HepG2 (cell line): ENCODE measurements around the gene USP20. TPM values are rescaled to one million over a fixed set of nuclear protein-coding genes. Genes with fewer than 3 reads are reported as not detected.

Source experiments
- CERS6 ChIP-seq: sonication (generic); formaldehyde crosslinking; IDR thresholded peaks from 2 replicates; pipeline ENCODE4 v1.5.0; 2020; ENCODE audit warnings: missing genetic modification reagents
- CREM ChIP-seq, 2 experiments: sonication (generic) in 1 of 2; formaldehyde crosslinking in 1 of 2; IDR thresholded peaks; 2 replicates each; pipeline versions ENCODE4 v1.4.0 to v1.6.1; 2016 to 2020; ENCODE audit warnings: antibody characterized with exemption in 1 of 2, mild to moderate bottlenecking in 1 of 2, missing genetic modification reagents in 1 of 2
- HDAC2 ChIP-seq: sonication (generic); formaldehyde crosslinking; IDR thresholded peaks from 2 replicates; pipeline ENCODE4 v1.4.0; 2020; ENCODE audit warnings: missing genetic modification reagents
- HNF4G ChIP-seq, 2 experiments: sonication (generic) in 1 of 2; formaldehyde crosslinking in 1 of 2; IDR thresholded peaks; 2 replicates each; pipeline versions ENCODE4 v1.4.0 to v1.6.1; 2011 to 2020; ENCODE audit warnings: borderline replicate concordance in 2 of 2, low read depth in 2 of 2, mild to moderate bottlenecking in 2 of 2, low read length in 1 of 2, missing genetic modification reagents in 1 of 2, moderate library complexity in 1 of 2
- KDM3A ChIP-seq: IDR thresholded peaks from 2 replicates; pipeline ENCODE4 v1.6.1; 2018; ENCODE audit warnings: low read depth, missing compliant biosample characterization
- KDM5B ChIP-seq: sonication (generic); formaldehyde crosslinking; IDR thresholded peaks from 2 replicates; pipeline ENCODE4 v1.4.0; 2020; ENCODE audit warnings: missing genetic modification reagents, mild to moderate bottlenecking, borderline replicate concordance
- KLF16 ChIP-seq, 2 experiments: sonication (generic) in 1 of 2; formaldehyde crosslinking in 1 of 2; IDR thresholded peaks; 2 replicates each; pipeline versions ENCODE4 v1.6.1 to v1.8.0; 2016 to 2023; ENCODE audit warnings: missing genetic modification reagents in 2 of 2, missing compliant biosample characterization in 1 of 2
- NR2F1 ChIP-seq, 2 experiments: fragments of 450-650 bp in 1 of 2; formaldehyde crosslinking in 1 of 2; IDR thresholded peaks; 2 replicates each; pipeline versions ENCODE4 v1.5.0 to v1.6.1; 2016 to 2020; ENCODE audit warnings: mild to moderate bottlenecking in 1 of 2, missing compliant biosample characterization in 1 of 2, missing genetic modification reagents in 1 of 2, moderate library complexity in 1 of 2
- POLR2G ChIP-seq: fragments of 200-400 bp; formaldehyde crosslinking; IDR thresholded peaks from 2 replicates; pipeline ENCODE4 v1.6.1; 2018; ENCODE audit warnings: mild to moderate bottlenecking, low read depth, low read length, moderate library complexity
- RFX5 ChIP-seq: IDR thresholded peaks from 2 replicates; pipeline ENCODE4 v1.6.1; 2011; ENCODE audit warnings: low read depth, low read length, improper control_type of control experiment
- SALL2 ChIP-seq: sonication (generic); formaldehyde crosslinking; IDR thresholded peaks from 2 replicates; pipeline ENCODE4 v1.8.1; 2023; ENCODE audit warnings: mild to moderate bottlenecking, missing genetic modification reagents, inconsistent platforms
- TBP ChIP-seq: sonication (generic); formaldehyde crosslinking; IDR thresholded peaks from 2 replicates; pipeline ENCODE4 v1.5.0; 2020; ENCODE audit warnings: missing genetic modification reagents
- TOPORS ChIP-seq: sonication (generic); formaldehyde crosslinking; IDR thresholded peaks from 2 replicates; pipeline ENCODE4 v1.8.0; 2023; ENCODE audit warnings: mild to moderate bottlenecking, missing genetic modification reagents
- ZBTB8A ChIP-seq: sonication (generic); formaldehyde crosslinking; IDR thresholded peaks from 2 replicates; pipeline ENCODE4 v1.4.0; 2020; ENCODE audit warnings: mild to moderate bottlenecking, low read depth, missing genetic modification reagents, borderline replicate concordance
- ZHX1 ChIP-seq: sonication (generic); formaldehyde crosslinking; IDR thresholded peaks from 2 replicates; pipeline ENCODE4 v1.8.1; 2022; ENCODE audit warnings: low read depth, mild to moderate bottlenecking, missing genetic modification reagents
- ZNF567 ChIP-seq: sonication (generic); formaldehyde crosslinking; IDR thresholded peaks from 2 replicates; pipeline ENCODE4 v1.8.1; 2023; ENCODE audit warnings: mild to moderate bottlenecking, missing genetic modification reagents, borderline replicate concordance
- ZNF616 ChIP-seq: sonication (generic); formaldehyde crosslinking; IDR thresholded peaks from 2 replicates; pipeline ENCODE4 v1.5.0; 2020; ENCODE audit warnings: low read depth, mild to moderate bottlenecking, missing genetic modification reagents
- polyA plus RNA-seq, 8 experiments: library from polyadenylated mRNA; depleted of rRNA in 3 of 8; stranded (reverse) in 7 of 8; unstranded in 1 of 8; fragments of >200 nt; fragmentation: Illumina TruSeq in 4 of 8; extraction: Trizol in 4 of 8; gene quantifications; 2 replicates each; pipeline versions ENCODE4 v1.2.1 to v1.2.3, GENCODE V29; 2011 to 2016; ENCODE audit warnings: low read depth in 4 of 8, missing spikeins in 1 of 8, mixed read lengths in 1 of 8; ENCODE audit not compliant: insufficient read depth in 1 of 8
- total RNA-seq, 5 experiments: library from RNA; depleted of rRNA; stranded (reverse); fragments of >200 nt; fragmentation: Illumina TruSeq; extraction: Trizol; gene quantifications; 2 replicates each; pipeline ENCODE4 v1.2.3, GENCODE V29; 2016; ENCODE audit warnings: low read depth in 1 of 5
- TF ChIP-seq, protein P1 (sequence below): sonication (generic); formaldehyde crosslinking; IDR thresholded peaks from 2 replicates; pipeline ENCODE4 v1.5.0; 2020; ENCODE audit warnings: missing genetic modification reagents
- TF ChIP-seq, protein P2 (sequence below): sonication (generic); formaldehyde crosslinking; IDR thresholded peaks from 2 replicates; pipeline ENCODE4 v1.5.0; 2020; ENCODE audit warnings: mild to moderate bottlenecking, low read depth, missing genetic modification reagents, borderline replicate concordance
- TF ChIP-seq, protein P3 (sequence below): sonication (generic); formaldehyde crosslinking; IDR thresholded peaks from 2 replicates; pipeline ENCODE4 v1.4.0; 2020; ENCODE audit warnings: missing genetic modification reagents, borderline replicate concordance

Gene USP20
- total and polyA plus RNA-seq, 2 of the 13 experiments (the other 11 are each of a cell fraction or from before 2014, with no cell fraction given) = 4.4 to 5.9 TPM

DNA sequence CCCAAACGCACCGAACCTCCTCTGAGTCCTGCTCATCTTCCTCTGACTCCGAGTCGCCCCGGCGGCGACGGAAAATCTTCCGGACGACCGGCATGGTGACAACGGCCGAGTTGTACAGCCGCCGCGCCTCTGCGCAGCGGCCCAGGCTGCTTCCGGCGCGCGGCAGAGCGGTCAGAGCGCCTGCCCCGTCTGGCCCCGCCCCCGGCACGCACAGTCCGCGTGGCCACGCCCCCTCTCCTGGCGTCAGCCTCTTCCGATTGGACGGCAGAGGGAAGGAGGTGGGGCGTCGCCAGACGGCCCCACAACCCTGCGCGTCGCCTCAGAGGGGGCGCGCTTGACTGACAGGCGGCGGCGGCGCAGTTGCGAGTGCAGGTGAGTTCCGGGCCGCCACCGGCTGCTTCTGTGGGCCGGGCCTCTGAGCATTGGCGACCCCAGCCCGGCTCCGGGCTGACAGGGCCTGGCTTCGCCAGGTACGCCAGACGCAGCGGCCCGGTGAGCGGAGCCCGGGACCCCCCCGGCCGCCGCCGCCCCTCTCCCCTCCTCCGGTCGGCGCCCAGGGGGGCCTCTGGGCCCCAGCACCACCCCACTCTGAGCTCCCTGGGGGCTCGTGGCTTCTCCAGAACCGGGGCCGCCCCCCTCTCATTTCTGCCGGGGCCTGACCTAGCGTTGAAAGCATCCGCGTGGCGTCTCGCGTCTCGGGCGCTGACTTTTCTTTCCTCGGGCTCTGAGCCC, at the start of gene USP20, which contains the start of gene C9orf78 (continued):
- TF ChIP-seq KDM3A (0 out of 2 replicates have a peak, but pooled peaks have one; percentile 31), HDAC2 (CRISPR knock-in tag) (peak; percentile 73; the same call in 1 of the 2 replicates), KDM5B (peak; percentile 73), NR2F1 (CRISPR knock-in tag; IDR thresholded peaks at IDR 0.05) (no peak), RFX5 (peak; percentile 67), ZNF567 (CRISPR knock-in tag) (no peak), HNF4G (IDR thresholded peaks at IDR 0.05; ENCODE audit: borderline replicate concordance, low read depth, low read length) (no peak), HNF4G (CRISPR knock-in tag; IDR thresholded peaks at IDR 0.05; ENCODE audit: borderline replicate concordance, low read depth) (no peak), SALL2 (0 out of 2 replicates have a peak, but pooled peaks have one; percentile 22), KLF16 (CRISPR knock-in tag; IDR thresholded peaks at IDR 0.05) (peak in 1 of 2 experiments; percentile 45; a peak in 1 of 4 replicates), ZBTB8A (no peak), ZNF616 (CRISPR knock-in tag) (0 out of 2 replicates have a peak, but pooled peaks have one; percentile 45), TBP (CRISPR knock-in tag) (no peak), CERS6 (no peak), TOPORS (no peak), ZHX1 (CRISPR knock-in tag) (0 out of 2 replicates have a peak, but pooled peaks have one; percentile 40), POLR2G (peak; percentile 95), CREM (IDR thresholded peaks at IDR 0.05) (peak; percentile 69), CREM (CRISPR knock-in tag; IDR thresholded peaks at IDR 0.05) (0 out of 2 replicates have a peak, but pooled peaks have one; percentile 45)
- TF ChIP-seq, protein P1, sequence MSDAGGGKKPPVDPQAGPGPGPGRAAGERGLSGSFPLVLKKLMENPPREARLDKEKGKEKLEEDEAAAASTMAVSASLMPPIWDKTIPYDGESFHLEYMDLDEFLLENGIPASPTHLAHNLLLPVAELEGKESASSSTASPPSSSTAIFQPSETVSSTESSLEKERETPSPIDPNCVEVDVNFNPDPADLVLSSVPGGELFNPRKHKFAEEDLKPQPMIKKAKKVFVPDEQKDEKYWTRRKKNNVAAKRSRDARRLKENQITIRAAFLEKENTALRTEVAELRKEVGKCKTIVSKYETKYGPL (CRISPR knock-in tag) = 0 out of 2 replicates have a peak, but pooled peaks have one; percentile 47
- TF ChIP-seq, protein P2, sequence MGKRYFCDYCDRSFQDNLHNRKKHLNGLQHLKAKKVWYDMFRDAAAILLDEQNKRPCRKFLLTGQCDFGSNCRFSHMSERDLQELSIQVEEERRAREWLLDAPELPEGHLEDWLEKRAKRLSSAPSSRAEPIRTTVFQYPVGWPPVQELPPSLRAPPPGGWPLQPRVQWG (CRISPR knock-in tag) = no peak
- TF ChIP-seq, protein P3, sequence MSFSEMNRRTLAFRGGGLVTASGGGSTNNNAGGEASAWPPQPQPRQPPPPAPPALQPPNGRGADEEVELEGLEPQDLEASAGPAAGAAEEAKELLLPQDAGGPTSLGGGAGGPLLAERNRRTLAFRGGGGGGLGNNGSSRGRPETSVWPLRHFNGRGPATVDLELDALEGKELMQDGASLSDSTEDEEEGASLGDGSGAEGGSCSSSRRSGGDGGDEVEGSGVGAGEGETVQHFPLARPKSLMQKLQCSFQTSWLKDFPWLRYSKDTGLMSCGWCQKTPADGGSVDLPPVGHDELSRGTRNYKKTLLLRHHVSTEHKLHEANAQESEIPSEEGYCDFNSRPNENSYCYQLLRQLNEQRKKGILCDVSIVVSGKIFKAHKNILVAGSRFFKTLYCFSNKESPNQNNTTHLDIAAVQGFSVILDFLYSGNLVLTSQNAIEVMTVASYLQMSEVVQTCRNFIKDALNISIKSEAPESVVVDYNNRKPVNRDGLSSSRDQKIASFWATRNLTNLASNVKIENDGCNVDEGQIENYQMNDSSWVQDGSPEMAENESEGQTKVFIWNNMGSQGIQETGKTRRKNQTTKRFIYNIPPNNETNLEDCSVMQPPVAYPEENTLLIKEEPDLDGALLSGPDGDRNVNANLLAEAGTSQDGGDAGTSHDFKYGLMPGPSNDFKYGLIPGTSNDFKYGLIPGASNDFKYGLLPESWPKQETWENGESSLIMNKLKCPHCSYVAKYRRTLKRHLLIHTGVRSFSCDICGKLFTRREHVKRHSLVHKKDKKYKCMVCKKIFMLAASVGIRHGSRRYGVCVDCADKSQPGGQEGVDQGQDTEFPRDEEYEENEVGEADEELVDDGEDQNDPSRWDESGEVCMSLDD (CRISPR knock-in tag) = no peak
